ENCODE results near the gene TNS3. TPM values are rescaled to one million over a fixed set of nuclear protein-coding genes. Genes with fewer than 3 reads are reported as not detected.

Gene TNS3
- total and polyA plus RNA-seq, 10 of the 15 experiments (the other 5 are each of a cell fraction or from before 2014, with no cell fraction given): 0.27 to 2.7 (median 0.79) TPM

DNA sequence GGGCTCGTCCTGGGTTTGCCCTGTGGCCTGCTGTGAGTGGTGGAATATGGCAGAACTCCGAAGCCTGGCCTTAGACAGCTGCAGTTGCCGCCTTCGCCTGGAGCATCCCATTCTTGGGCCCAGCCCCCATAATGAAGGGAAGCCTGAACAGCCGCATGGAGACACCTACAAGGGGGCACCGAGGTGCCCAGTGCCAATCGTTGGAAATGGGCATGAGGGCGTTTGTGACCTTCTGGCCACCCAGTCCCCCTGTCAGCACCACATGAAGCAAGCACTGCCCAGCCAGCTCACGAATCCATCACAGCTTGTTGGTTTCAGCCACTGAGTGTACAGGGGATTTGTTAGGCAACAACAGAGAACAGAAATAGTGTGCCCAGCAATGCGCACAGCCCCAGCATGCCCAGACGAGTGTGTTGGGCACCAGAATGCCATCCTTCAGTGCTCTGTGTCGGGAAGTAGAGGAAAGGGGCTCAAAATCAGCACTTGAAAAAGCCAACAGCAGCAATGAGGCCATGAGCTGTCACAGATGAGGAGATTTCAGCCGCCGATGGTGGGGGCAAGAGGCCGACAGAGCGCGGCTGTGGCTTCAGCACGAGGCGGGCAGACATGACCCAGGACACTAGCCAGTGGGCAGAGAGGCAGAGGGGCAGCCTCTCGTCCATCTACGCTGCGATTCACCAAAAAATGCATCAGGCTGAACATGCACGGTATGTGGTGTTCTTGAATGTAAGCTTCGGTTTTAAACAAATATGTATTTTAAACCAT is 91.2 kb downstream of the TNS3 start:
- in situ Hi-C loops (cut with MboI): no loop called here
- intact Hi-C loops (cut with micrococcal nuclease; ENCODE audit: unreplicated experiment): no loop called here
- Histone ChIP-seq H3K27ac (ENCODE audit: control insufficient read depth, insufficient read depth) (no peak overlapping the region), H2AFZ (ENCODE audit: control insufficient read depth, low read depth, low read length) (no peak overlapping the region), H3K27me3 (replicated peaks in 1 of 2; ENCODE audit: control insufficient read depth in 2 of 2, insufficient read depth in 2 of 2, low read length in 1 of 2) (no peaks in the 10 kb centered on the region), H3K4me2 (ENCODE audit: control insufficient read depth, insufficient read depth) (no peak overlapping the region), H3K9ac (ENCODE audit: control insufficient read depth, insufficient read depth, low read length) (no peak overlapping the region), H3K4me3 (no peak overlapping the region), H3K36me3 (ENCODE audit: control insufficient read depth in 2 of 2, insufficient read depth in 2 of 2, low read length in 1 of 2) (no peaks in the 10 kb centered on the region), H3K79me2 (ENCODE audit: control insufficient read depth, insufficient read depth, low read length) (no peaks in the 10 kb centered on the region), H3K4me1 (ENCODE audit: control insufficient read depth, insufficient read depth, low read length) (peaks cover 17% of the 10 kb centered on the region), H3K9me3 (replicated peaks; ENCODE audit: control insufficient read depth, insufficient read depth, low read length) (no peaks in the 10 kb centered on the region), H4K20me1 (ENCODE audit: control insufficient read depth, insufficient read depth) (no peaks in the 10 kb centered on the region)
- TF ChIP-seq PAX5 (IDR thresholded peaks at IDR 0.05; ENCODE audit: borderline replicate concordance, low read depth, low read length) (no peak), PAX8 (IDR thresholded peaks at IDR 0.05) (no peak), CBX5 (IDR thresholded peaks at IDR 0.05; ENCODE audit: low read depth) (no peak), CBX3 (IDR thresholded peaks at IDR 0.05; ENCODE audit: borderline replicate concordance, low read depth) (no peak), YBX1 (IDR thresholded peaks at IDR 0.05) (no peak), RCOR1 (conservative IDR thresholded peaks at IDR 0.05; ENCODE audit: low read depth, low read length) (no peak)
- TF ChIP-seq, protein P1, sequence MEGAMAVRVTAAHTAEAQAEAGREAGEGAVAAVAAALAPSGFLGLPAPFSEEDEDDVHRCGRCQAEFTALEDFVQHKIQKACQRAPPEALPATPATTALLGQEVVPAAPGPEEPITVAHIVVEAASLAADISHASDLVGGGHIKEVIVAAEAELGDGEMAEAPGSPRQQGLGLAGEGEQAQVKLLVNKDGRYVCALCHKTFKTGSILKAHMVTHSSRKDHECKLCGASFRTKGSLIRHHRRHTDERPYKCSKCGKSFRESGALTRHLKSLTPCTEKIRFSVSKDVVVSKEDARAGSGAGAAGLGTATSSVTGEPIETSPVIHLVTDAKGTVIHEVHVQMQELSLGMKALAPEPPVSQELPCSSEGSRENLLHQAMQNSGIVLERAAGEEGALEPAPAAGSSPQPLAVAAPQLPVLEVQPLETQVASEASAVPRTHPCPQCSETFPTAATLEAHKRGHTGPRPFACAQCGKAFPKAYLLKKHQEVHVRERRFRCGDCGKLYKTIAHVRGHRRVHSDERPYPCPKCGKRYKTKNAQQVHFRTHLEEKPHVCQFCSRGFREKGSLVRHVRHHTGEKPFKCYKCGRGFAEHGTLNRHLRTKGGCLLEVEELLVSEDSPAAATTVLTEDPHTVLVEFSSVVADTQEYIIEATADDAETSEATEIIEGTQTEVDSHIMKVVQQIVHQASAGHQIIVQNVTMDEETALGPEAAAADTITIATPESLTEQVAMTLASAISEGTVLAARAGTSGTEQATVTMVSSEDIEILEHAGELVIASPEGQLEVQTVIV (IDR thresholded peaks at IDR 0.05; ENCODE audit: borderline replicate concordance, partially characterized antibody): no peak
- POLR2A ChIA-PET: no interaction called here
- WGBS (ENCODE audit: insufficient coverage, insufficient replicate concordance, low lambda C conversion rate, missing lambda C conversion rate): 57% methylated on average over 24 of the region's 24 CpGs
- DNase-seq (ENCODE audit: low read depth, low spot score) (no peak), ATAC-seq (no peak), FAIRE-seq (no peak)
- CTCF ChIA-PET: no interaction called here
- no TSS peak for BruUV-seq (replicated peaks)
- SMC1A ChIA-PET (ENCODE audit: uncharacterized antibody, unreplicated experiment): no interaction called here
- RAD21 ChIA-PET (ENCODE audit: unreplicated experiment): no interaction called here

Data from GM12878 (cell line).